ENCODE results near the gene CAMK2B. TPM values are rescaled to one million over a fixed set of nuclear protein-coding genes. Genes with fewer than 3 reads are reported as not detected.

CAMK2B gene
- total RNA-seq, 4 donors from 2014 or later, result 7.0 to 19.3 (median 18.5) TPM

GRCh38 chr7:44267178-44267577 is 58.2 kb downstream of the CAMK2B start:
- no peak overlapping the region for H3K27ac ChIP-seq
- H3K4me1 ChIP-seq, result no peaks in the 10 kb centered on the region
- intact Hi-C loops (cut with DNase I), result no loop called here
- no peaks in the 10 kb centered on the region for H3K9me3 ChIP-seq
- no peaks in the 10 kb centered on the region for H3K27me3 ChIP-seq
- no peak for DNase-seq
- TF ChIP-seq POLR2A (IDR thresholded peaks at IDR 0.05), result no peak
- TF ChIP-seq CTCF (IDR thresholded peaks at IDR 0.05), result no peak
- 88 to 96% methylated on average over 3 of the region's 3 CpGs for WGBS, 2 donors
- H3K36me3 ChIP-seq, result no peaks in the 10 kb centered on the region
- no peak overlapping the region for H3K4me3 ChIP-seq (replicated peaks in 1 of 3)

- no peaks in the 10 kb centered on the region for H3K27me3 ChIP-seq
- intact Hi-C loops (cut with DNase I), result no loop called here
- no peak for TF ChIP-seq CTCF (IDR thresholded peaks at IDR 0.05)
- no peak for TF ChIP-seq POLR2A (IDR thresholded peaks at IDR 0.05)
- no peaks in the 10 kb centered on the region for H3K36me3 ChIP-seq
- 92 to 100% methylated on average over 4 to 8 of the region's 8 CpGs for WGBS, 2 donors
- no peaks in the 10 kb centered on the region for H3K4me1 ChIP-seq
- no peak for DNase-seq
- H3K4me3 ChIP-seq (replicated peaks in 1 of 3), result no peak overlapping the region
- H3K9me3 ChIP-seq, result no peaks in the 10 kb centered on the region
- H3K27ac ChIP-seq, result no peak overlapping the region
Observed at GRCh38 chr7:44266526-44266925, 58.9 kb downstream of the CAMK2B start.

- WGBS, 2 donors, result 73 to 76% methylated on average over 8 of the region's 8 CpGs
- Histone ChIP-seq H3K4me1 (no peaks in the 10 kb centered on the region), H3K36me3 (no peaks in the 10 kb centered on the region), H3K9me3 (no peaks in the 10 kb centered on the region), H3K27me3 (no peaks in the 10 kb centered on the region), H3K27ac (no peak overlapping the region), H3K4me3 (replicated peaks in 1 of 3) (no peak overlapping the region)
- intact Hi-C loops (cut with DNase I), result no loop called here
- TF ChIP-seq POLR2A (IDR thresholded peaks at IDR 0.05) (no peak), CTCF (IDR thresholded peaks at IDR 0.05) (no peak)
- DNase-seq, result no peak
Observed at GRCh38 chr7:44265728-44266127, 59.7 kb downstream of the CAMK2B start.

GRCh38 chr7:44264221-44264931 is 61.0 kb downstream of the CAMK2B start:
- Histone ChIP-seq H3K9me3 (no peaks in the 10 kb centered on the region), H3K27me3 (no peaks in the 10 kb centered on the region), H3K4me1 (no peaks in the 10 kb centered on the region), H3K27ac (no peak overlapping the region), H3K36me3 (no peaks in the 10 kb centered on the region), H3K4me3 (replicated peaks in 1 of 3) (no peak overlapping the region)
- TF ChIP-seq POLR2A (IDR thresholded peaks at IDR 0.05) (no peak), CTCF (IDR thresholded peaks at IDR 0.05) (no peak)
- DNase-seq, result no peak
- WGBS, 2 donors, result 55 to 68% methylated on average over 5 to 10 of the region's 11 CpGs
- intact Hi-C loops (cut with DNase I), result no loop called here

GRCh38 chr7:44263326-44264082 is 61.9 kb downstream of the CAMK2B start:
- Histone ChIP-seq H3K4me1 (peaks cover 0 to 6% of the 10 kb centered on the region in 2 donors), H3K27me3 (no peaks in the 10 kb centered on the region), H3K9me3 (no peaks in the 10 kb centered on the region), H3K36me3 (no peaks in the 10 kb centered on the region), H3K4me3 (replicated peaks in 1 of 3) (no peak overlapping the region), H3K27ac (no peak overlapping the region)
- TF ChIP-seq POLR2A (IDR thresholded peaks at IDR 0.05) (no peak), CTCF (IDR thresholded peaks at IDR 0.05) (no peak)
- 82 to 87% methylated on average over 20 of the region's 20 CpGs for WGBS, 2 donors
- intact Hi-C loops (cut with DNase I), result no loop called here
- DNase-seq, result no peak

Measured in thyroid gland (tissue), 4 donors.